Neuronal stem cell (in vitro differentiated cells): ENCODE measurements around the gene RPS6KA2.

ENCODE experiments used
- DNase-seq: peaks from one replicate; pipeline ENCODE4 v3.0.0-alpha.2; 2013; ENCODE audit warnings: low spot score
- H2AFZ ChIP-seq: one replicate; pipeline ENCODE4 v1.6.1; 2013; ENCODE audit warnings: mild to moderate bottlenecking, low read length, inconsistent platforms
- H2AK5ac ChIP-seq: 2 replicates; pipeline ENCODE4 v1.6.1; 2013; ENCODE audit warnings: low read depth, mild to moderate bottlenecking, inconsistent platforms, low read length, moderate library complexity, mixed read lengths
- H2BK120ac ChIP-seq: 2 replicates; pipeline ENCODE4 v1.6.1; 2013; ENCODE audit warnings: low read depth, mild to moderate bottlenecking, inconsistent platforms, low read length, moderate library complexity, mixed read lengths
- H2BK12ac ChIP-seq: one replicate; pipeline ENCODE4 v1.6.1; 2013; ENCODE audit warnings: low read length, inconsistent platforms
- H2BK15ac ChIP-seq: 2 replicates; pipeline ENCODE4 v1.6.1; 2013; ENCODE audit warnings: mild to moderate bottlenecking, low read length, inconsistent platforms, mixed read lengths
- H2BK5ac ChIP-seq: one replicate; pipeline ENCODE4 v1.6.1; 2013; ENCODE audit warnings: inconsistent platforms, mild to moderate bottlenecking, low read length, moderate library complexity
- H3K14ac ChIP-seq: one replicate; pipeline ENCODE4 v1.6.1; 2013; ENCODE audit warnings: low read length, inconsistent platforms
- H3K18ac ChIP-seq: 2 replicates; pipeline ENCODE4 v1.6.1; 2013; ENCODE audit warnings: low read length, inconsistent platforms
- H3K23ac ChIP-seq: 2 replicates; pipeline ENCODE4 v1.6.1; 2013; ENCODE audit warnings: low read depth, mild to moderate bottlenecking, mixed read lengths, low read length, inconsistent platforms; ENCODE audit not compliant: poor library complexity
- H3K27ac ChIP-seq: replicated peaks from 3 replicates; pipeline ENCODE4 v1.5.1; 2013; ENCODE audit warnings: low read length, inconsistent platforms
- H3K27me3 ChIP-seq, 3 experiments: 2 replicates each; pipeline ENCODE4 v1.6.1; 2013; ENCODE audit warnings: low read length in 3 of 3, mild to moderate bottlenecking in 2 of 3, inconsistent platforms in 1 of 3, low read depth in 1 of 3, mixed read lengths in 1 of 3, moderate library complexity in 1 of 3; ENCODE audit not compliant: control insufficient read depth in 3 of 3, insufficient read depth in 3 of 3
- H3K36me3 ChIP-seq, 2 donors: replicated peaks in 1 of 2; 2 replicates each; pipeline ENCODE4 v1.6.1; 2013; ENCODE audit warnings: low read length in 2 of 2; ENCODE audit not compliant: control insufficient read depth in 2 of 2, insufficient read depth in 2 of 2
- H3K4ac ChIP-seq: 2 replicates; pipeline ENCODE4 v1.6.1; 2013; ENCODE audit warnings: inconsistent platforms, mild to moderate bottlenecking, low read length, moderate library complexity
- H3K4me1 ChIP-seq, 2 donors: 1 replicate in 1 of 2; 2 replicates in 1 of 2; pipeline ENCODE4 v1.6.1; 2013; ENCODE audit warnings: low read length in 2 of 2, low read depth in 1 of 2; ENCODE audit not compliant: control insufficient read depth in 2 of 2, insufficient read depth in 1 of 2
- H3K4me2 ChIP-seq: one replicate; pipeline ENCODE4 v1.6.1; 2013; ENCODE audit warnings: mild to moderate bottlenecking, low read length, inconsistent platforms; ENCODE audit not compliant: insufficient read depth, poor library complexity, severe bottlenecking
- H3K4me3 ChIP-seq, 2 donors: 2 replicates each; pipeline ENCODE4 v1.5.1; 2013; ENCODE audit warnings: low read length in 2 of 2, mild to moderate bottlenecking in 2 of 2, inconsistent platforms in 1 of 2, moderate library complexity in 1 of 2
- H3K79me1 ChIP-seq: one replicate; pipeline ENCODE4 v1.6.1; 2013; ENCODE audit warnings: low read depth, mild to moderate bottlenecking, inconsistent platforms, low read length, moderate library complexity
- H3K9ac ChIP-seq: one replicate; pipeline ENCODE4 v1.6.1; 2013; ENCODE audit warnings: mild to moderate bottlenecking, low read depth, low read length, inconsistent platforms; ENCODE audit not compliant: poor library complexity
- H3K9me3 ChIP-seq, 2 donors: replicated peaks in 1 of 2; 2 replicates each; pipeline versions ENCODE3 to v1.6.1; 2013; ENCODE audit warnings: low read length in 2 of 2, mild to moderate bottlenecking in 2 of 2, inconsistent platforms in 1 of 2, low read depth in 1 of 2, mixed read lengths in 1 of 2, moderate library complexity in 1 of 2; ENCODE audit not compliant: control insufficient read depth in 2 of 2, insufficient read depth in 1 of 2
- H4K8ac ChIP-seq: one replicate; pipeline ENCODE4 v1.6.1; 2013; ENCODE audit warnings: low read depth, mild to moderate bottlenecking, inconsistent platforms, low read length, moderate library complexity
- H4K91ac ChIP-seq: one replicate; pipeline ENCODE4 v1.6.1; 2013; ENCODE audit warnings: low read length, low read depth, mild to moderate bottlenecking, inconsistent platforms; ENCODE audit not compliant: poor library complexity
- WGBS, 2 donors: extraction: QIAGEN DNeasy Blood & Tissue Kit; methylation state at CpG; one replicate each; pipeline ENCODE4 v1.1.7; 2013; ENCODE audit warnings: missing lambda C conversion rate in 2 of 2, mixed read lengths in 1 of 2; ENCODE audit not compliant: insufficient read length in 2 of 2, insufficient replicate concordance in 1 of 2; ENCODE audit errors: extremely low coverage in 2 of 2; 5-methylcytosine and 5-hydroxymethylcytosine counted together

Gene RPS6KA2

GRCh38 chr6:166584853-166585429, 42.1 kb downstream of the RPS6KA2 start:
- no peak overlapping the region for H2AFZ ChIP-seq
- no peak overlapping the region for H3K4ac ChIP-seq
- no peak overlapping the region for H2BK15ac ChIP-seq
- H3K27me3 ChIP-seq: no peaks in the 10 kb centered on the region
- H3K4me3 ChIP-seq: no peak overlapping the region
- no CpG with 5 or more reads among the region's 12 CpGs for WGBS, 2 donors
- no peak overlapping the region for H3K14ac ChIP-seq
- no peak for DNase-seq
- H3K9ac ChIP-seq: no peak overlapping the region
- no peak overlapping the region for H2BK120ac ChIP-seq
- H3K4me1 ChIP-seq: peaks cover 5 to 23% of the 10 kb centered on the region in 2 donors
- no peaks in the 10 kb centered on the region for H3K9me3 ChIP-seq
- H3K36me3 ChIP-seq: no peaks in the 10 kb centered on the region
- no peak overlapping the region for H2BK12ac ChIP-seq
- no peak overlapping the region for H3K4me2 ChIP-seq
- H3K23ac ChIP-seq: no peak overlapping the region
- no peak overlapping the region for H3K18ac ChIP-seq
- H3K27ac ChIP-seq: no peak overlapping the region
- H2BK5ac ChIP-seq: no peak overlapping the region
- no peak overlapping the region for H2AK5ac ChIP-seq
- peaks cover 3% of the 10 kb centered on the region for H3K79me1 ChIP-seq
- no peak overlapping the region for H4K91ac ChIP-seq
- H4K8ac ChIP-seq: no peak overlapping the region

GRCh38 chr6:166584155-166584554, 42.9 kb downstream of the RPS6KA2 start:
- Histone ChIP-seq H3K27me3 (no peaks in the 10 kb centered on the region), H3K36me3 (no peaks in the 10 kb centered on the region), H3K4ac (no peak overlapping the region), H3K4me2 (no peak overlapping the region), H2BK120ac (no peak overlapping the region), H3K4me3 (no peak overlapping the region), H4K8ac (no peak overlapping the region), H3K23ac (no peak overlapping the region), H3K79me1 (peaks cover 3% of the 10 kb centered on the region), H4K91ac (no peak overlapping the region), H3K4me1 (peaks cover 5 to 16% of the 10 kb centered on the region in 2 donors), H2AK5ac (no peak overlapping the region), H3K9me3 (no peaks in the 10 kb centered on the region), H2AFZ (no peak overlapping the region), H3K9ac (no peak overlapping the region), H2BK15ac (no peak overlapping the region), H3K14ac (no peak overlapping the region), H2BK5ac (no peak overlapping the region), H3K18ac (no peak overlapping the region), H2BK12ac (no peak overlapping the region), H3K27ac (no peak overlapping the region)
- WGBS, 2 donors: no CpG with 5 or more reads among the region's 3 CpGs
- no peak for DNase-seq

GRCh38 chr6:166583230-166583965, 43.7 kb downstream of the RPS6KA2 start:
- H3K4me2 ChIP-seq: no peak overlapping the region
- no peak overlapping the region for H2BK5ac ChIP-seq
- no peak for DNase-seq
- no CpG with 5 or more reads among the region's 15 CpGs for WGBS, 2 donors
- no peak overlapping the region for H2BK12ac ChIP-seq
- peaks cover 5 to 8% of the 10 kb centered on the region in 2 donors for H3K4me1 ChIP-seq
- H3K27me3 ChIP-seq: no peaks in the 10 kb centered on the region
- H3K27ac ChIP-seq: no peak overlapping the region
- no peaks in the 10 kb centered on the region for H3K9me3 ChIP-seq
- no peak overlapping the region for H4K8ac ChIP-seq
- H3K79me1 ChIP-seq: peaks cover 3% of the 10 kb centered on the region
- peak overlapping the region; percentile 48 for H3K18ac ChIP-seq
- H2AK5ac ChIP-seq: no peak overlapping the region
- H2AFZ ChIP-seq: no peak overlapping the region
- H4K91ac ChIP-seq: no peak overlapping the region
- H2BK120ac ChIP-seq: no peak overlapping the region
- no peak overlapping the region for H3K14ac ChIP-seq
- H3K4ac ChIP-seq: no peak overlapping the region
- H3K36me3 ChIP-seq: no peaks in the 10 kb centered on the region
- H3K23ac ChIP-seq: no peak overlapping the region
- H3K9ac ChIP-seq: no peak overlapping the region
- H3K4me3 ChIP-seq: no peak overlapping the region
- no peak overlapping the region for H2BK15ac ChIP-seq

GRCh38 chr6:166582258-166582657, 44.8 kb downstream of the RPS6KA2 start:
- no peak for DNase-seq
- Histone ChIP-seq H2AK5ac (no peak overlapping the region), H2BK120ac (no peak overlapping the region), H2BK15ac (no peak overlapping the region), H3K4me2 (no peak overlapping the region), H2AFZ (no peak overlapping the region), H3K4me1 (peaks cover 0 to 5% of the 10 kb centered on the region in 2 donors), H3K9me3 (peaks cover 0 to 11% of the 10 kb centered on the region in 2 donors), H3K18ac (peak overlapping the region; percentile 44), H3K4me3 (no peak overlapping the region), H3K23ac (no peak overlapping the region), H3K36me3 (no peaks in the 10 kb centered on the region), H3K79me1 (peaks cover 6% of the 10 kb centered on the region), H4K91ac (no peak overlapping the region), H3K9ac (no peak overlapping the region), H4K8ac (no peak overlapping the region), H3K27me3 (no peaks in the 10 kb centered on the region), H3K4ac (no peak overlapping the region), H2BK12ac (no peak overlapping the region), H3K27ac (no peak overlapping the region), H3K14ac (no peak overlapping the region), H2BK5ac (no peak overlapping the region)
- no CpG with 5 or more reads among the region's 6 CpGs for WGBS, 2 donors
